ENCODE results near the gene MDP1.

Gene MDP1

GRCh38 chr14:24233538-24233866 is 17.6 kb upstream of the MDP1 start:
- TF ChIP-seq PKNOX1 (IDR thresholded peaks at IDR 0.05) (peak; percentile 47), FOXK2 (IDR thresholded peaks at IDR 0.05) (no peak)
- DNase-seq (ENCODE audit: extremely low spot score), result no peak
- ChIA-PET CTCF (no interaction called here), POLR2A (interaction anchor here (1.6 to 2.3 kb wide), 2 partner anchors 9 to 20 kb away, joined by 6 to 13 read pairs; partner anchors contain the start of genes CHMP4A and TINF2)

- POLR2A ChIA-PET, result interaction anchor here (0.6 to 2.3 kb wide), 4 partner anchors 9 to 86 kb away, joined by 3 to 13 read pairs (median 4); partner anchors contain the start of genes CHMP4A, PSME2, RNF31 and TINF2
- TF ChIP-seq L3MBTL2 (conservative IDR thresholded peaks at IDR 0.05), result peak; percentile 79
- TF ChIP-seq SP1 (IDR thresholded peaks at IDR 0.05), result no peak
- TF ChIP-seq ELF4 (IDR thresholded peaks at IDR 0.05), result peak; percentile 15; the same call in 1 of the 2 replicates
- TF ChIP-seq FOXM1 (IDR thresholded peaks at IDR 0.05; ENCODE audit: borderline replicate concordance), result no peak
- DNase-seq (ENCODE audit: extremely low spot score), result no peak
These were observed 17.0 kb upstream of the MDP1 start, which contains the start of gene GMPR2 for GRCh38 chr14:24232645-24233537. GMPR2 (plus strand) TSS chr14:24232929; CDS start chr14:24233254, 325 bp downstream.

DNA sequence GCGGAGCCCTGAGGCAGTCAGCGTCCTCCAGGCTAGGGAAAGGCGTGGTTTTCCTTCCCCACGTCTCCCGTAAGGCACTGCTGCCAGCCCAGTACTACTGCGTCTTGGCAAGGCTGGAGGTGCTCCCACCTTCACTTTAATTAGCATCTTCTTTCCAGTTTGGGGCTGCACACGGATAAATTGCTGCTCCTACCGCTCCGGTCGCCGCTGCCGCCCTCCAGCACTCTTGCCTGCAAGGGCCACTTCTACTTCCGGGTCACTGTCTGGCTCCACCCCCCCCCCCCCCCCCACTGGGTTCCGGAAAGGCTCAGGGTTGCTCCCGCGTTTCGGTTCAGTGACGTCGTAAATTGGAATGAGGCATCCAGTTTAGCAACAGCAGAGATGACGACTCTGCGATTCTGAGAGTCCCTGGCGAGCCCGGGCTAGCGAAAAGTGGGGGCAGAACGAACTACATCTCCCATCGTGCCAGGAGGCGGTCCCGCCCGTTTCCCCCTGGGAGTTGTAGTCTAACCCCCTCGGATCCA is 16.3 kb upstream of the MDP1 start, which contains the start of gene NEDD8:
Gene NEDD8, minus strand, starts transcription at position 247 of the 524 bp plus-strand sequence. Its CDS starts 100 bp downstream, at position 147.
- DNase-seq (ENCODE audit: extremely low spot score), result peak; percentile 89
- TF ChIP-seq SUZ12 (IDR thresholded peaks at IDR 0.05), result peak; percentile 75
- peak; percentile 69; the same call in 1 of the 2 replicates for TF ChIP-seq ELF4 (IDR thresholded peaks at IDR 0.05)
- no peak for TF ChIP-seq FOXK2 (IDR thresholded peaks at IDR 0.05)
- TF ChIP-seq CTBP1 (IDR thresholded peaks at IDR 0.05; ENCODE audit: borderline replicate concordance), result no peak
- no peak for TF ChIP-seq BHLHE40 (IDR thresholded peaks at IDR 0.05; ENCODE audit: borderline replicate concordance)
- TF ChIP-seq HDGF (IDR thresholded peaks at IDR 0.05; ENCODE audit: borderline replicate concordance), result no peak
- TF ChIP-seq LEF1 (IDR thresholded peaks at IDR 0.05; ENCODE audit: borderline replicate concordance), result no peak
- no peak for TF ChIP-seq SP1 (IDR thresholded peaks at IDR 0.05)
- no peak for TF ChIP-seq PKNOX1 (IDR thresholded peaks at IDR 0.05)
- no peak for TF ChIP-seq L3MBTL2 (conservative IDR thresholded peaks at IDR 0.05)
- CTCF ChIA-PET, result no interaction called here
- POLR2A ChIA-PET, result interaction anchor here (0.6 to 2.3 kb wide), 4 partner anchors 10 to 85 kb away, joined by 3 to 13 read pairs (median 4); partner anchors contain the start of genes CHMP4A, PSME2, RNF31 and TINF2

More at GRCh38 chr14:24232645-24233537, 17.0 kb upstream of the MDP1 start, which contains the start of gene GMPR2:
- CTCF ChIA-PET, result interaction anchor here (0.6 kb wide), 1 partner anchor 14 kb away, joined by 3 read pairs; no protein-coding TSS in a partner anchor

DNA sequence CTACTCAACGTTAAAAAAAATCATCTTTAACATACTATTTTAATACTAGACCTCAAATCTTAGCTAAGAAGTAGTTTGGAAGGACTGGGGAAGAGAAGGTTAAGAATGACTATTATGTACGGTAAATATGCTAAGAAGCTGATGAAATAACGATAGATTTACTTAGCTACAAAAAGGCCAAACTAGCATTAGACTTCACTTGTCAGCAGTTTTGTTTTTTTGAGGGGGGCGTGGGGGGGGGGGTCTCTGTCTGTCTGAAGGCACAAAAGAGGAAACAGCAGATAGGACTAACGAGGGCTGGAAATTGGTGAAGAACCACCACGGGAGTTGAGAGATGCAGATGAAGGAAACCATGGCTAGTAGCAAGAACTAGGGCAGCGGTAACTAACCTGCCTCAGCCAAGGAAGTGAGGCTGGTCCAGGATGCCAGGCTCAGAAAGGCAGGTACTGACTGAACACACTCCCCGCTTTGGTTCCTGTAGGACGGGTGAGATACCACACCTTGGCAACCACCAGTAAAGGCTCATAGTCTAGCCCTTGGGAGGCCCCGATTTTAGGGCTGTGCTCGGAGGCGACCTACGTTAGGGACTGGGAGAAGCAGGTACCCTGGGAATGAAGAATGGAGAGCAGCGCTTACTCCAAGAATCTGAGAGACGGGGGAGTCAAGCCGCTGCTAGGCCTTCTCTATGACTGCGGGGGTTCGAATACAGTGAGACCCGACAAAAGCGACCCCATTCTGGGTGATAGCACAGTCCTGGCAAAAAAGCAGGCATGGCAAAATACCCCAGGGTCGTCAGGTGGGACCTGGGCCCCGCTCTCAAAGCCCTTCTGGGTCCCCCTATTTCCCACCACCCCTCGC is 15.6 kb upstream of the MDP1 start:
- DNase-seq (ENCODE audit: extremely low spot score), result no peak
- ChIA-PET CTCF (no interaction called here), POLR2A (interaction anchor here (1.0 to 1.4 kb wide), 2 partner anchors 11 to 18 kb away, joined by 4 to 8 read pairs; partner anchors contain the start of genes CHMP4A and TINF2)
- TF ChIP-seq SUZ12 (IDR thresholded peaks at IDR 0.05), result no peak
- no peak for TF ChIP-seq FOXK2 (IDR thresholded peaks at IDR 0.05)
- no peak for TF ChIP-seq SP1 (IDR thresholded peaks at IDR 0.05)
- no peak for TF ChIP-seq HDGF (IDR thresholded peaks at IDR 0.05; ENCODE audit: borderline replicate concordance)

DNA sequence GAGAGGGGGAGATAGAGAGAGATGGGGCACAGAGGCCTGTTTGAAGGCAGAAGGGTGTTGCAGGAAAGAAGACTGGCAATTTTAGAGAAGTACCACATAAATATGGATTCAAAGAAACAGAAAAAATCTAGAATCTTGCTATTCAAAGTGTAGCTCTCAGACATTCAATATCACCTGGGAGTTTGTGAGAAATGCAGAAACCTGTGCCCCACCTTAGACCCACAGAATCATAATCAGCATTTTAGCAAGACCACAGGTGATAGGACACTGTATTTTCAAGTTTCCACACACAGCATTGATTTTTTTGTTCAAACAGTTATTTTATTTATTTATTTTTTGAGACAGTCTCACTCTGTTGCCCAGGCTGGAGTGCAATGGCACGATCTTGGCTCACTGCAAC is 13.0 kb upstream of the MDP1 start:
- no peak for DNase-seq (ENCODE audit: extremely low spot score)
- ChIA-PET POLR2A (interaction anchor here (1.6 to 2.3 kb wide), 2 partner anchors 13 to 16 kb away, joined by 6 to 9 read pairs; partner anchors contain the start of genes CHMP4A and TINF2), CTCF (no interaction called here)
- TF ChIP-seq L3MBTL2 (conservative IDR thresholded peaks at IDR 0.05), result no peak
- TF ChIP-seq BHLHE40 (IDR thresholded peaks at IDR 0.05; ENCODE audit: borderline replicate concordance), result no peak
- TF ChIP-seq FOXA1 (IDR thresholded peaks at IDR 0.05), result no peak
- TF ChIP-seq ZNF384 (IDR thresholded peaks at IDR 0.05), result no peak
- no peak for TF ChIP-seq ARNT (IDR thresholded peaks at IDR 0.05)
- no peak for TF ChIP-seq LEF1 (IDR thresholded peaks at IDR 0.05; ENCODE audit: borderline replicate concordance)
- no peak for TF ChIP-seq FOXM1 (IDR thresholded peaks at IDR 0.05; ENCODE audit: borderline replicate concordance)
- no peak for TF ChIP-seq NFRKB (IDR thresholded peaks at IDR 0.05)
- no peak for TF ChIP-seq HDGF (IDR thresholded peaks at IDR 0.05; ENCODE audit: borderline replicate concordance)
- TF ChIP-seq PKNOX1 (IDR thresholded peaks at IDR 0.05), result no peak
- no peak for TF ChIP-seq SP1 (IDR thresholded peaks at IDR 0.05)
- no peak for TF ChIP-seq SUZ12 (IDR thresholded peaks at IDR 0.05)
- no peak for TF ChIP-seq FOXK2 (IDR thresholded peaks at IDR 0.05)
- TF ChIP-seq TARDBP (IDR thresholded peaks at IDR 0.05), result no peak
- no peak for TF ChIP-seq CTBP1 (IDR thresholded peaks at IDR 0.05; ENCODE audit: borderline replicate concordance)

Data from HEK293T (cell line).